Fibroblast of mammary gland (primary cell): ENCODE results near the gene NXPH2.
"Not testable (repeated sequence)": the region's sequence is repeated elsewhere in the genome, so short reads cannot be mapped to it uniquely, and the experiment has no call there.

Experiments
- DNase-seq: peaks from one replicate; pipeline ENCODE4 v3.0.0-alpha.2; 2010; ENCODE audit warnings: low read depth
- H3K4me3 ChIP-seq: 2 replicates; pipeline ENCODE4 v1.5.1; 2011; ENCODE audit warnings: low read depth, mild to moderate bottlenecking, low read length, moderate library complexity; ENCODE audit not compliant: control insufficient read depth
- TF ChIP-seq, protein P1 (sequence below): conservative IDR thresholded peaks from 2 replicates; pipeline ENCODE4 v1.5.1; 2011; ENCODE audit warnings: low read depth, low read length, inconsistent platforms; ENCODE audit not compliant: control insufficient read depth, insufficient read depth

NXPH2 gene

DNA sequence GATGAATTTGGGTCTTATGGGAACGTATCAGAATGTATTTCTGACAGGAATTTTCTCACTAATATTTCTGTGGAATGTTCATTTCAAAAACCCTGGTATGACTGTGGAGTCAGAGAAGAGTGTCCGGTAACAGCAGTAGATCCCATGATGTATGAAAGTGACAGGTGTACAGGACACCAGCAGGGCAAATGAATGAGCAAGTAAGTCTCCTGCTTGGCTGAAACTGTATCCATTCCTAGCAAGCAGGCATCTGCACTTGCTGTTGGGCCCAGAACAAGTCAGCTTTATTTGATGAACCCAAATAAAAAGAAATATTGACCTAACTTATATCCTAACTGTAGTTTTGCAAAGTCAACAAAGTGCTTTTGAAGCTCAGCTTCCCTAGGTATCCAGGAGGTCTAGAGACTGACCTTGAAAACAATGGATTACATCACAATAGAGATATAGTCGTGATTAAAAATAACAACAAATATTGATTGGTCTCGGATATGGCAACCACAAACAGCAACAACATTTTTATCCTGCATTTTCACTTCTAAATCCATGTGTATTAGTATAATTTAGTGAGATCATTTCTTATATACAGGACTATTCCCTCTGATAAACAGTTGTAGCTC, 37.6 kb downstream of the NXPH2 start:
- H3K4me3 ChIP-seq, result no peak overlapping the region
- no peak for DNase-seq
- TF ChIP-seq, protein P1, sequence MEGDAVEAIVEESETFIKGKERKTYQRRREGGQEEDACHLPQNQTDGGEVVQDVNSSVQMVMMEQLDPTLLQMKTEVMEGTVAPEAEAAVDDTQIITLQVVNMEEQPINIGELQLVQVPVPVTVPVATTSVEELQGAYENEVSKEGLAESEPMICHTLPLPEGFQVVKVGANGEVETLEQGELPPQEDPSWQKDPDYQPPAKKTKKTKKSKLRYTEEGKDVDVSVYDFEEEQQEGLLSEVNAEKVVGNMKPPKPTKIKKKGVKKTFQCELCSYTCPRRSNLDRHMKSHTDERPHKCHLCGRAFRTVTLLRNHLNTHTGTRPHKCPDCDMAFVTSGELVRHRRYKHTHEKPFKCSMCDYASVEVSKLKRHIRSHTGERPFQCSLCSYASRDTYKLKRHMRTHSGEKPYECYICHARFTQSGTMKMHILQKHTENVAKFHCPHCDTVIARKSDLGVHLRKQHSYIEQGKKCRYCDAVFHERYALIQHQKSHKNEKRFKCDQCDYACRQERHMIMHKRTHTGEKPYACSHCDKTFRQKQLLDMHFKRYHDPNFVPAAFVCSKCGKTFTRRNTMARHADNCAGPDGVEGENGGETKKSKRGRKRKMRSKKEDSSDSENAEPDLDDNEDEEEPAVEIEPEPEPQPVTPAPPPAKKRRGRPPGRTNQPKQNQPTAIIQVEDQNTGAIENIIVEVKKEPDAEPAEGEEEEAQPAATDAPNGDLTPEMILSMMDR, result no peak

DNA sequence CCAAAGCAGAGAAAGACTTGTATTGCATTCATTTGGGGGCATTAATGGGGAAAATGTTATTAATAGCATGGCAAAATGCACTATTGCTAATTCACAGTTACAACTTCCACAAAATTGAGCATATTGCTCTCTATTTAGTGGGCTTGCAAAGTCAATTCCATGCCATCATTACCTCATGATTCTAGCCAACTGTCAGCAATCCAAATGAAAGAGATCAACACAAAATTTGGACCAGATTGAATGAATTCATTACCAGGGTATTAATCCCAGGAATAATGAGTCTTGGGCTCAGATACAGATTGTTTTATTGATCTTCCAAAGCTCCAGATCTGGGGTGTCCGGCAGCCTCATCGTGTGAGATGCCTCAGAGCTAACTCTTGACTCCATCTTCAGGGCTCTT, 38.3 kb downstream of the NXPH2 start:
- H3K4me3 ChIP-seq, result no peak overlapping the region
- TF ChIP-seq, protein P1, result no peak
- DNase-seq, result no peak

DNA sequence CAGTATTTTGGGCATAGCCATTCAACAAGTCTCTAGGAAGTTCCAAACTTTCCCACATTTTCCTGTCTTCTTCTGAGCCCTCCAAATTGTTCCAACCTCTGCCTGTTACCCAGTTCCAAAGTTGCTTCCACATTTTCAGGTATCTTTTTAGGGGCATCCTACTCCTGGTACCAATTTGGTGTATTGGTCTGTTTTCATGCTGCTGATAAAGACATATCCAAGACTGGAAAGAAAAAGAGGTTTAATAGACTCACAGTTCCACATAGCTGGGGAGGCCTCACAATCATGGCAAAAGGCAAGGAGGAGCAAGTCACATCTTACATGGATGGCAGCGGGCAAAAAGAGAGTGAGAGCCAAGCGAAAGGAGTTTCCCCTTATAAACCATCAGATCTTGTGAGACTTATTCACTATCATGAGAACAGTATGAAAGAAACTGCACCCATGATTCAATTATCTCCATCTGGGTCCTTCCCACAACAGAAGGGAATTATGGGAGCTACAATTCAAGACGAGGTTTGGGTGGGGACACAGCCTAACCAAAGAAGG, 43.1 kb downstream of the NXPH2 start:
- H3K4me3 ChIP-seq, DNase-seq: not testable (repeated sequence)

DNA sequence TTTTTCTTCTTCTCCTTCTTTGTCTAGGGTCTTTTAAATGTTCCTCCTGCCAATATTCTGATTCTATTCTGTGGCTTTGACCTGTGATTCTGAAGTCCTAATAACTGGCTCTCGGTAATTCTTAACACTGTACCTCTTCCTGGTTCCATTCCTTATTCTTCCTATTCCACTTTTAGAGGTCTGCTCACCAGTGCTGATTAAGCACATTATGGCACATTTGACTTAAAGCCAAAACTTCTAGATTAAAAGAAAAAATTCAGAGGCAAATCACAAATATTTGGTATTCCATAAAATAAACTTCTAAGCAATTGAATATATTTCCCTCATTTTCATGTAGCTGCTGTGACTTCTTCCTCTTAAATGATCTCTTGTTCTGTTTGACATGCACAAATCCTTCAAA, 47.5 kb downstream of the NXPH2 start:
- H3K4me3 ChIP-seq, result no peak overlapping the region
- DNase-seq, result no peak
- TF ChIP-seq, protein P1, result no peak

DNA sequence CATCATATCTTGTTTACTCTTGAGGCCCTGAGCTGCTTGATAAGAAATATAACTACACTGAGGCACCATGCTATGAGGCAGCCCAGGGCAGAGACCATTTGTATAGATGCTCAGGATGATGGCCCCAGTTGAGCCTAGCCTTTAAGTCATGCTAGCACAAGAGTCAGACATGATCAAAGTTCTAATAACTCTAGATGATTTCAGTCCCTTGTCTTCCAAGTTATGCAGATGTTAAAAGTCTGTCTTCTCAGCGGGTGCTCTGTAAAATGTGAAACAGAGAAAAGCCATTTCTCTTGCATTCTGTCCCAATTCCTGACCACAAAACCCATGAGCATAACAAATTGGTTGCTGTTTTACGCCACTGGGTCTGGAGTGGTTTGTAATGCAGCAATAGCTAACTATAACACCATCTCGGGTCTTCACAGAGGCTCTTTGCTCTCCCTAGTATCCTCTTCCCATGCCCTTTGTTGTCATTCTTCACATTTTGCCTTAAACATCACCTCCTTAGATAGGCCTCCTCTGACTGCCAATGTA, 49.6 kb downstream of the NXPH2 start:
- no peak overlapping the region for H3K4me3 ChIP-seq
- no peak for DNase-seq
- TF ChIP-seq, protein P1, result no peak

DNA sequence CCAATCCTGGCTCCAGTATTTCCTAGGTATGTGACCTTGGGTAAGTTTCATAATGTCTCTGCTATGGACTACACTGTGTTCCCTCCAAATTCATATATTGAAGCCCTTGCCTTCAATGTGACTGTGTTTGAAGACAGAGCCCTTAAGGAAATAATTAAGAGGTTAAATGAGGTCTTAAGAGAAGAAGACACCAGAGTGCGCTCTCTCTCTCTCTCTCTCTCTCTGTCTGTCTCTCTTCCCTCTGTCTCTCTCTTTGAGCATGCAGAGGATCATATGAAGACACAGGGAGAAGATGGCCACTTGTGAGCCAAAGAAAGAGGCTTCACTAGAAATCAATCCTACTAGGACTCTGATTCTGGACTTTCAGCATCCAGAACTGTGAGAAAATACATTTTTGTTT, 52.2 kb downstream of the NXPH2 start:
- no peak overlapping the region for H3K4me3 ChIP-seq
- TF ChIP-seq, protein P1, result no peak
- no peak for DNase-seq

DNA sequence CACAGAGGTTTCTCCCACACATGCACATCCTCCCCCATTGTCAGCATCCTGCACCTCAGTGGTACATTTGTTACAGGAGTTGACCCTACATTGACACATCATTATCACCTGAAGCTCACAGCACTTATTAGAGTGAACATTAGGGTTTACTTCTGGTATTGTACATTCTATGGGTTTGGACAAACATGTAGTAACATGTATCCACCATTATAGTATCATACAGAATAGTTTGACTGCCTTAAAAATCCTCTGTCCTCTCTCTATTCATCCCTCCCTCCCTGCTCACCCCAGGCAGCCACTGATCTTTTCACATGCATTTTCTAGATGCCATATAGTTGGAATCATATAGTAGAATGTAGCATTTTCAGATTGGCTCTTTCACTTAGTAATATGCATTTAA, 53.5 kb downstream of the NXPH2 start:
- no peak for DNase-seq
- no peak overlapping the region for H3K4me3 ChIP-seq
- TF ChIP-seq, protein P1, result no peak
